Stimulated activated CD8-positive, alpha-beta memory T cell treated with anti-CD3 and anti-CD28 coated beads, Interleukin-4, amount 100 ng/mL, for 1 hour (primary cell): ENCODE data around the gene EMC1.
"Not testable (repeated sequence)": the region's sequence is repeated elsewhere in the genome, so short reads cannot be mapped to it uniquely, and the experiment has no call there.

Experiments used
- DNase-seq, 2 donors: peaks; one replicate each; pipeline ENCODE4 v3.0.0-alpha.2; 2020; ENCODE audit warnings: low read depth in 2 of 2, low spot score in 1 of 2

The EMC1 gene

GRCh38 chr1:19216585-19216984 lies 34.7 kb downstream of the EMC1 start:
- not testable (repeated sequence) for DNase-seq

DNA sequence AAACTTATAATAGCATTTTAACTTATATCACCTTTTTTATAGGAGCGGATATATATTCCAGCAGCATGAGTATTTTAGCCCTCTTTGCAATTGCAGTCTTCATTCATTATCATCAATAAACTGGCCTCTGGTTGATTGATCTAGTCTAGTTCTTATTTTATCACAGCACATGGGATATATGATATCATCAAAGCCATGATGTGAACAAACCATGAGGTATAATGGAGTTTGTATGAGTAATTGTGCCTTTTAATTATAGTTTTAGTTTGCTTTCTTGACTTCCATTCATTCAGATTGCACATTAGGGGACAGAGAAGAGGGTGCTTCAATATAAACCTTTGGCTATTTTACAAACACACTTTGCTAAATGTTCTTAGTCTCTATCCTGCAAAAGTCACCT lies 37.7 kb downstream of the EMC1 start:
- DNase-seq: no peak

DNA sequence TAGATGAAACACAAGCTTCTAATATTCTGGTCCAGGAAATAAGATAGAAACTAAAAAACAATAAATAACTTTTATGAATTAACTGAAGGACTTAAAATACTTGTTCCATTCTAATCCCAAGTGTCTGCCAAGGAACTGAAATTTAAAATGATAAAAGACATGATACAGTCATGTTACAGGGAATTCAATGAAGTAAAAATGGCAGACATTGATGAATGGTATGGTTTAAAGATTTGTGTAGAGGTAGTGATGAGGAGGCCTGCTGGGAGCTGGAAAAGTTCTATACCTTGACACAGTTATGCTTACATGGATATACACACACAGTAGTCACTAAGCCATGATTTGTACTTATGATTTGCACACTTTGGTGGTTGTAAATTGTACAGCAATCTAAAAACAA lies 39.2 kb downstream of the EMC1 start:
- DNase-seq: no peak

GRCh38 chr1:19210772-19211549 lies 40.4 kb downstream of the EMC1 start:
- DNase-seq: no peak

DNA sequence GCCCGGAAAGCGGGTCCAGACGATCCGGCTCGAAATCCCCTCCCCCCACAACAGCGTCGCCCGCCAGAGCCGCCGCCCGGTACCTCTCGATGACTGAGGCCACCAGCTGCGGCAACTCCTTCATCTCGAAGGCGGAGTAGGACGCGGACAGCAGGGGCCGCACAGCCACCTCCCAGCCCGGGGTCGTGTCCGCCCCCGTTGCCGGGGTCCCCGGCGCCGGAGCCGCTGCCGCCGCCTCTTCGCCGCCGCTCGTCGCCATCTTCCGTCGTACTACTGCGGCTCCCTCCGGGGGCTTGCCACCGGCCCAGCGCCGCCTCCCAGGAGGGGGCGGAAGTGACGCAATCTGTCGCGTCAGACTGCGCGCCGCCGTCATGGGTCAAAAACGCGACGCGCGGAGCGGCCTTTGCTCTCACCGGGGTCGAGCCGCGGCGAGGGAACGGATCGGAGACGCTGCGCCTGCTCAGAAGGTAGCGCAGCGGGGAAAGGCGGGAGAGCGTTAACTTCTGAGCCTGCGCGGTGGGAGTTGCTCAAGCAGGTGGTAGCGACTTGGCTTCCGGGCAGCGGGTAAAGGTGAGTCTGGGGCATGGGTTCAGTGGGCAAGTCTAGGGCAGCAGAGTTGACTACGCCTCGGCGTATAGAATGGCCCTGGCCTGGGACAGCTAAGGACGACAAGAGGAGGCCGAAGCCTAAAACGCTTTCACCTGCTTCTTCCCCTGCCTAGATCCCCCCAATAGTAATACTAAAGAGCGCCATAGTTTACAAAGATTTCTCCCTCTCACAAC lies 41.1 kb downstream of the EMC1 start, which contains the start of gene UBR4:
UBR4 (minus strand) TSS at position 277 of the 782 bp plus-strand sequence; CDS start at position 259, 18 bp downstream.
- DNase-seq: peak; percentile 90 to 95

DNA sequence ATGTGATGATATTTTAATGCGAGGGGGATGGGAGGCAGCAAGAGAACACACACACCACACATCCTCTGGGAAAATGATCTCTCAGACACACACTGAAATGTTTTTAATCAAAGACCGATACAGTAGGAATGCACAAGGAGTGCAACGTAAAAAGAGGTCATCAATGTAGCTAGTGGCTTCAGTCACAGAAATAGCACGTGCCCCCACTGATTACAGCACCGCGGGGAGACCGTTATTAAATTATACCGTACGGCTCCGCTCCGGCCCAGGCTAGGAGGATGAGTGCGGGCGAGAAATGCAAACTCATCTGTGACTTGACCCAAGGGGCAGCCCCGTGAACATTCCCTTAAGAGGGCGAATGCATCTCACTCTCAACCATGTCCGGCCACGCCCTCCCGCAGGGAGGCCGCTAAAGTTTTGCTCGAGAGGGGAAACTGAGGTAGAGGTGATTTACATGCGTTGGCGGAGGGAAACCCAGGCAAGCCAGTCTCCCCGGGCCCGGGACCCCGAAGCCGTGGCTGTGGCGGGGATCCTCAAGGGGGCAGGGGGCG lies 41.8 kb downstream of the EMC1 start:
- DNase-seq: peak in 1 of 2 donors; percentile 5

GRCh38 chr1:19208710-19209438 lies 42.5 kb downstream of the EMC1 start:
- DNase-seq: no peak

DNA sequence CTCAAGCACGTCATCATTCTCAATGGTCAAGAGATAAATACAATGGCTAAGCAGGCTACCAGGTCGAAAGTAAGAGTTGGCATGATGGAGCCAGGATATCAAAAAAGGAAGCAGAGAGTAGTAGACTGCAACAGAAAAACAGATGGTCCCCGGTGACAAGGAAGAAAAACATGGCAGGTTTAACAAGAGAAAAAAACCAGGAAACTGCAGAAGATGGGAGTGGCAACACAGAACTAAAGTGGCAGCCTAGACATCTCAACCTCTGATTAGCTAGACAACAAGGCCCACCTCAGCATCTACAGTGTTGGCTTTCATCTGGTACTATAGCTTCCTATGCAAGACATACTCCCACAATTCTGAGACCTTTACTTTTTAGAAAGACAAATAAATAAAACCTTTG lies 44.4 kb downstream of the EMC1 start:
- no peak for DNase-seq

DNA sequence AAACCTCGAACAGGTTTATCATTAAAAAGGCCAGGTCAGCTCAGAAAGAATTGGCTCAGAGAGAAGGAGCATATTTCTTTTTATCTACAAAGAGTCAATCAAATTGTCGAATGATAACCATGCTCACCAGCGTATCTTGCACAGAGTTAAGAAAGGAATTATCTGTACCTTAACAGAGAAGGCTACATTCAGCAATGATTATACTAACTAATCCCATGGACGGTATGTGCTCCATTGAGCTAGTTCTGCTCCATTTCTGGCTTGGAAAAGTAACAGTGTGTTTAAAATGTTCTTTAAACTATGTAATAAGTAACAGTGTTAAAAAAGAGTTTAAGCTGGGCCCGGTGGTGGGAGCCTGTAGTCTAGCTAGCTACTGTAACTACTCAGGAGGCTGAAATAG lies 45.5 kb downstream of the EMC1 start:
- DNase-seq: no peak

GRCh38 chr1:19205403-19205802 lies 45.9 kb downstream of the EMC1 start:
- no peak for DNase-seq

GRCh38 chr1:19204446-19205266 lies 46.7 kb downstream of the EMC1 start:
- no peak for DNase-seq

- DNase-seq: no peak
Observed at GRCh38 chr1:19203440-19203839, 47.9 kb downstream of the EMC1 start.

GRCh38 chr1:19202396-19202795 lies 48.9 kb downstream of the EMC1 start:
- no peak for DNase-seq

GRCh38 chr1:19199969-19200604 lies 51.2 kb downstream of the EMC1 start:
- DNase-seq: no peak

GRCh38 chr1:19199329-19199968 lies 51.9 kb downstream of the EMC1 start:
- DNase-seq: no peak

DNA sequence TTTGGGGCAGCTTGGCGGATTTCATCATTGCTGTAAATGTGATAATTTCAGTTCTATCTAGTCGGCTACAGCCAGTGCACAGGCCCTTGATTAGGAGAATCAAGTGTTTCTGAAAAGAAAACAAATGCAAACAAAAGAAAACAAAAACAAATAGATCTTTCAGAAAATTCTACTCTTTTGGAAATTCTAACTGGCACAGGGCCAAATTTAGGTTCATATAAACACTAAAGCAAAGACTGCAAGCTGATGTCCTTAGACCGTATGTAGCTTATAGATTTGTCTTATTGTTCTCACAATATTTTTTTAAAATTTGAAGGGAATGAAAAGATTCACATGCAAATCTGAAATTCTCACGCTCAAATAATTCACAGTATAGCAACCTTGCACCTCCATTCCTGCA lies 52.5 kb downstream of the EMC1 start:
- no peak for DNase-seq

- no peak for DNase-seq
Observed at GRCh38 chr1:19197845-19198244, 53.5 kb downstream of the EMC1 start.

GRCh38 chr1:19196331-19196730 lies 55.0 kb downstream of the EMC1 start:
- no peak for DNase-seq

DNA sequence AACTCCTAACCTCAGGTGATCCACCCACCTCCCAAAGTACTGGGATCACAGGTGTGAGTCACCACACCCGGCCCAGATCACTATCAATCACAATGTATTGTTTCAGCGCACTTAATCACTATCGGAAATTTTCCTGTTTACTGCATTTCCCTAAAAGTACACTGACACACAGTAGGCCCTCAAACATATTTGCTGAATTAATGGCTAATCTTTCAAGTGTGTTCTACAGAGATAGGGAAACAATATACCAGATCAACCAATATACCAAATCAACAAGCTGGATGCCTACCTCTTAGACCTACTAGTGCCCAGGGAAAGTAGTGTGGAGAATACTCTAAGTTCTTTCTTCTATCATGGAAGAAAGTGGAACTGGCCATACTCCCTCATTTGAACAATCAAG lies 58.3 kb downstream of the EMC1 start:
- DNase-seq: no peak

DNA sequence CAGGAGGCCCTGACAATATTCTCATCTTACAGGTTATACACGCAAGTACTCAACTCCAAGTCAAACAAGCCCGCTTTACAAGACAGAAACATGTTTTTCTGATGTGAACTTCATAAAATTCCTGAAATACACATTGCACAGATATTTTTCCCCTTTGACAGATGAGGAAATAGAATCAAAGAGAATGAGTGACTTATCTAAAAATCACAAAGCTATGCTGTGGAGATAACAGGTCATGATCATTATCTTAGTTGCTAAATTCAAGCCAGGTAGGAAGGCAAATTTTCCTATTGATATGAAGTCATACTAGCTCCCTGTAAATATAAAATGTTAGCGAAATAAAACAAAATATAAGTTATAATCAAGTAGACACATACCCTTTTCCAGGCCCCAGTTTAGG lies 59.5 kb downstream of the EMC1 start:
- DNase-seq: no peak
